CD4-positive, alpha-beta T cell treated with Interleukin-6 at 100 ng/mL for 8 hours (primary cell): ENCODE data around the gene LRCH4.
"Not testable (repeated sequence)": the region's sequence is repeated elsewhere in the genome, so short reads cannot be mapped to it uniquely, and the experiment has no call there.

ENCODE experiments used
- DNase-seq: peaks from one replicate; pipeline ENCODE4 v3.0.0-alpha.2; 2020; ENCODE audit warnings: mixed read lengths, low spot score

The LRCH4 gene

GRCh38 chr7:100544967-100545359, 41.0 kb downstream of the LRCH4 start:
- DNase-seq = no peak

GRCh38 chr7:100544386-100544785, 41.5 kb downstream of the LRCH4 start:
- no peak for DNase-seq

GRCh38 chr7:100543586-100543985, 42.3 kb downstream of the LRCH4 start:
- no peak for DNase-seq

GRCh38 chr7:100541309-100541708, 44.6 kb downstream of the LRCH4 start:
- DNase-seq = not testable (repeated sequence)

GRCh38 chr7:100540073-100540723, 45.7 kb downstream of the LRCH4 start:
- no peak for DNase-seq

- no peak for DNase-seq
Measured at GRCh38 chr7:100539436-100540006, 46.4 kb downstream of the LRCH4 start.

- DNase-seq = peak; percentile 100
Measured at GRCh38 chr7:100538654-100539435, 47.1 kb downstream of the LRCH4 start, which contains the start of gene AGFG2. AGFG2 (plus strand) TSS chr7:100539203; CDS start chr7:100539347, 144 bp downstream.

GRCh38 chr7:100538348-100538653, 47.6 kb downstream of the LRCH4 start:
- no peak for DNase-seq

- DNase-seq = not testable (repeated sequence)
Measured at GRCh38 chr7:100536695-100537094, 49.2 kb downstream of the LRCH4 start.

- not testable (repeated sequence) for DNase-seq
Measured at GRCh38 chr7:100535982-100536381, 49.9 kb downstream of the LRCH4 start.

GRCh38 chr7:100532165-100533022, 53.5 kb downstream of the LRCH4 start:
- no peak for DNase-seq

- DNase-seq = not testable (repeated sequence)
Measured at GRCh38 chr7:100528108-100528866, 57.6 kb downstream of the LRCH4 start.
